ENCODE data around the gene SERPINB5. TPM values are rescaled to one million over a fixed set of nuclear protein-coding genes. Genes with fewer than 3 reads are reported as not detected.

Gene SERPINB5
- total and polyA plus RNA-seq, 4 donors = 0.10 to 2.3 TPM; not detected in 2

GRCh38 chr18:63520053-63520685 lies 43.4 kb downstream of the SERPINB5 start:
- no peaks in the 10 kb centered on the region for H3K27me3 ChIP-seq (ENCODE audit: control insufficient read depth in 1 of 2, insufficient read depth in 2 of 2, low read length in 1 of 2)
- no peak overlapping the region for H3K4me3 ChIP-seq (ENCODE audit: low read length in 2 of 2)
- no peak for ATAC-seq (ENCODE audit: low FRiP score)
- WGBS, 2 donors = 77 to 79% methylated on average over 3 of the region's 3 CpGs
- H3K27ac ChIP-seq (ENCODE audit: low read depth in 1 of 2, low read length in 2 of 2) = no peak overlapping the region
- H3K4me1 ChIP-seq (ENCODE audit: control insufficient read depth in 1 of 2, insufficient read depth in 2 of 2, low read length in 2 of 2) = no peaks in the 10 kb centered on the region
- intact Hi-C loops (cut with DNase I) = loop anchor here in 1 of 2 donors (2.0 to 5.0 kb wide), 2 partner anchors 327 to 417 kb away; no protein-coding TSS in a partner anchor
- H3K36me3 ChIP-seq (ENCODE audit: control insufficient read depth in 1 of 2, insufficient read depth in 2 of 2, low read length in 1 of 2) = no peaks in the 10 kb centered on the region
- no peak for DNase-seq
- H3K9me3 ChIP-seq (ENCODE audit: control insufficient read depth, low read length) = no peaks in the 10 kb centered on the region

- no peak overlapping the region for H3K27ac ChIP-seq (ENCODE audit: low read depth in 1 of 2, low read length in 2 of 2)
- ATAC-seq (ENCODE audit: low FRiP score) (no peak), DNase-seq (no peak)
- H3K27me3 ChIP-seq (ENCODE audit: control insufficient read depth in 1 of 2, insufficient read depth in 2 of 2, low read length in 1 of 2) = no peaks in the 10 kb centered on the region
- no peaks in the 10 kb centered on the region for H3K36me3 ChIP-seq (ENCODE audit: control insufficient read depth in 1 of 2, insufficient read depth in 2 of 2, low read length in 1 of 2)
- H3K4me3 ChIP-seq (ENCODE audit: low read length in 2 of 2) = no peak overlapping the region
- no peaks in the 10 kb centered on the region for H3K4me1 ChIP-seq (ENCODE audit: control insufficient read depth in 1 of 2, insufficient read depth in 2 of 2, low read length in 2 of 2)
- 55 to 60% methylated on average over 4 of the region's 4 CpGs for WGBS, 2 donors
- intact Hi-C loops (cut with DNase I) = loop anchor here in 1 of 2 donors (5.0 kb wide), 1 partner anchor 324 kb away; no protein-coding TSS in a partner anchor
- no peaks in the 10 kb centered on the region for H3K9me3 ChIP-seq (ENCODE audit: control insufficient read depth, low read length)
Measured at GRCh38 chr18:63523660-63524059, 46.9 kb downstream of the SERPINB5 start.

GRCh38 chr18:63527251-63527650 lies 50.5 kb downstream of the SERPINB5 start:
- Histone ChIP-seq H3K27me3 (ENCODE audit: control insufficient read depth in 1 of 2, insufficient read depth in 2 of 2, low read length in 1 of 2) (no peaks in the 10 kb centered on the region), H3K4me1 (ENCODE audit: control insufficient read depth in 1 of 2, insufficient read depth in 2 of 2, low read length in 2 of 2) (no peaks in the 10 kb centered on the region), H3K4me3 (ENCODE audit: low read length in 2 of 2) (no peak overlapping the region), H3K27ac (ENCODE audit: low read depth in 1 of 2, low read length in 2 of 2) (no peak overlapping the region), H3K9me3 (ENCODE audit: control insufficient read depth, low read length) (no peaks in the 10 kb centered on the region), H3K36me3 (ENCODE audit: control insufficient read depth in 1 of 2, insufficient read depth in 2 of 2, low read length in 1 of 2) (no peaks in the 10 kb centered on the region)
- intact Hi-C loops (cut with DNase I) = no loop called here
- DNase-seq = no peak
- no peak for ATAC-seq (ENCODE audit: low FRiP score)

- DNase-seq (no peak), ATAC-seq (ENCODE audit: low FRiP score) (no peak)
Measured at GRCh38 chr18:63528863-63529492, 52.2 kb downstream of the SERPINB5 start.

GRCh38 chr18:63532471-63532870 lies 55.7 kb downstream of the SERPINB5 start:
- peaks cover 0 to 1% of the 10 kb centered on the region in 2 donors for H3K27me3 ChIP-seq (ENCODE audit: control insufficient read depth in 1 of 2, insufficient read depth in 2 of 2, low read length in 1 of 2)
- no peak overlapping the region for H3K4me3 ChIP-seq (ENCODE audit: low read length in 2 of 2)
- no peaks in the 10 kb centered on the region for H3K4me1 ChIP-seq (ENCODE audit: control insufficient read depth in 1 of 2, insufficient read depth in 2 of 2, low read length in 2 of 2)
- no peaks in the 10 kb centered on the region for H3K36me3 ChIP-seq (ENCODE audit: control insufficient read depth in 1 of 2, insufficient read depth in 2 of 2, low read length in 1 of 2)
- no peak for DNase-seq
- peaks cover 2% of the 10 kb centered on the region for H3K9me3 ChIP-seq (ENCODE audit: control insufficient read depth, low read length)
- WGBS, 2 donors = 86 to 94% methylated on average over 2 of the region's 2 CpGs
- intact Hi-C loops (cut with DNase I) = no loop called here
- no peak for ATAC-seq (ENCODE audit: low FRiP score)
- no peak overlapping the region for H3K27ac ChIP-seq (ENCODE audit: low read depth in 1 of 2, low read length in 2 of 2)

More at GRCh38 chr18:63528863-63529492, 52.2 kb downstream of the SERPINB5 start:
- Histone ChIP-seq H3K9me3 (ENCODE audit: control insufficient read depth, low read length) (no peaks in the 10 kb centered on the region), H3K36me3 (ENCODE audit: control insufficient read depth in 1 of 2, insufficient read depth in 2 of 2, low read length in 1 of 2) (no peaks in the 10 kb centered on the region), H3K4me1 (ENCODE audit: control insufficient read depth in 1 of 2, insufficient read depth in 2 of 2, low read length in 2 of 2) (no peaks in the 10 kb centered on the region), H3K27me3 (ENCODE audit: control insufficient read depth in 1 of 2, insufficient read depth in 2 of 2, low read length in 1 of 2) (no peaks in the 10 kb centered on the region), H3K4me3 (ENCODE audit: low read length in 2 of 2) (no peak overlapping the region), H3K27ac (ENCODE audit: low read depth in 1 of 2, low read length in 2 of 2) (no peak overlapping the region)
- WGBS, 2 donors = 53 to 59% methylated on average over 5 of the region's 5 CpGs
- intact Hi-C loops (cut with DNase I) = no loop called here

- Histone ChIP-seq H3K27me3 (ENCODE audit: control insufficient read depth in 1 of 2, insufficient read depth in 2 of 2, low read length in 1 of 2) (peaks cover 0 to 1% of the 10 kb centered on the region in 2 donors), H3K27ac (ENCODE audit: low read depth in 1 of 2, low read length in 2 of 2) (no peak overlapping the region), H3K4me1 (ENCODE audit: control insufficient read depth in 1 of 2, insufficient read depth in 2 of 2, low read length in 2 of 2) (no peaks in the 10 kb centered on the region), H3K4me3 (ENCODE audit: low read length in 2 of 2) (no peak overlapping the region), H3K9me3 (ENCODE audit: control insufficient read depth, low read length) (peaks cover 2% of the 10 kb centered on the region), H3K36me3 (ENCODE audit: control insufficient read depth in 1 of 2, insufficient read depth in 2 of 2, low read length in 1 of 2) (no peaks in the 10 kb centered on the region)
- no peak for DNase-seq
- ATAC-seq (ENCODE audit: low FRiP score) = no peak
- 50 to 51% methylated on average over 4 of the region's 4 CpGs for WGBS, 2 donors
- intact Hi-C loops (cut with DNase I) = no loop called here
Measured at GRCh38 chr18:63534615-63535014, 57.9 kb downstream of the SERPINB5 start.

- Histone ChIP-seq H3K36me3 (ENCODE audit: control insufficient read depth in 1 of 2, insufficient read depth in 2 of 2, low read length in 1 of 2) (no peaks in the 10 kb centered on the region), H3K27ac (ENCODE audit: low read depth in 1 of 2, low read length in 2 of 2) (no peak overlapping the region), H3K4me3 (ENCODE audit: low read length in 2 of 2) (no peak overlapping the region), H3K4me1 (ENCODE audit: control insufficient read depth in 1 of 2, insufficient read depth in 2 of 2, low read length in 2 of 2) (no peaks in the 10 kb centered on the region), H3K27me3 (ENCODE audit: control insufficient read depth in 1 of 2, insufficient read depth in 2 of 2, low read length in 1 of 2) (peaks cover 0 to 1% of the 10 kb centered on the region in 2 donors), H3K9me3 (ENCODE audit: control insufficient read depth, low read length) (peaks cover 2% of the 10 kb centered on the region)
- DNase-seq = no peak
- 20 to 27% methylated on average over 3 of the region's 3 CpGs for WGBS, 2 donors
- no peak for ATAC-seq (ENCODE audit: low FRiP score)
- intact Hi-C loops (cut with DNase I) = no loop called here
Measured at GRCh38 chr18:63539904-63540510, 63.2 kb downstream of the SERPINB5 start.

GRCh38 chr18:63542069-63542468 lies 65.3 kb downstream of the SERPINB5 start, which contains the start of gene SERPINB12:
Gene SERPINB12, plus strand, starts transcription at chr18:63542369. Its CDS starts 13,791 bp downstream, at chr18:63556160.
- intact Hi-C loops (cut with DNase I) = no loop called here
- no peak within 1 kb of the TSS for H3K4me3 ChIP-seq (ENCODE audit: low read length in 2 of 2)
- DNase-seq = no peak
- ATAC-seq (ENCODE audit: low FRiP score) = no peak
- no peak within 1 kb of the TSS for H3K27ac ChIP-seq (ENCODE audit: low read depth in 1 of 2, low read length in 2 of 2)
- peaks cover under 1% of the 10 kb centered on the region for H3K9me3 ChIP-seq (ENCODE audit: control insufficient read depth, low read length)
- H3K27me3 ChIP-seq (ENCODE audit: control insufficient read depth in 1 of 2, insufficient read depth in 2 of 2, low read length in 1 of 2) = peaks cover 0 to 1% of the 10 kb centered on the region in 2 donors
- no peaks in the 10 kb centered on the region for H3K4me1 ChIP-seq (ENCODE audit: control insufficient read depth in 1 of 2, insufficient read depth in 2 of 2, low read length in 2 of 2)
- 64 to 86% methylated on average over 1 of the region's 1 CpG for WGBS, 2 donors
- H3K36me3 ChIP-seq (ENCODE audit: control insufficient read depth in 1 of 2, insufficient read depth in 2 of 2, low read length in 1 of 2) = no peaks in the 10 kb centered on the region

All from aorta (tissue), 5 donors.